Stromal cell of bone marrow (primary cell): Measurements from ENCODE around the gene NRXN2.

Experiments
- DNase-seq: peaks from one replicate; pipeline ENCODE4 v3.0.0-alpha.2; 2012; ENCODE audit warnings: low read depth

The NRXN2 gene

GRCh38 chr11:64698427-64698826 lies 24.6 kb downstream of the NRXN2 start:
- no peak for DNase-seq

GRCh38 chr11:64697663-64698375 lies 25.2 kb downstream of the NRXN2 start:
- no peak for DNase-seq

- no peak for DNase-seq
Measured at GRCh38 chr11:64696045-64696444, 27.0 kb downstream of the NRXN2 start.

DNA sequence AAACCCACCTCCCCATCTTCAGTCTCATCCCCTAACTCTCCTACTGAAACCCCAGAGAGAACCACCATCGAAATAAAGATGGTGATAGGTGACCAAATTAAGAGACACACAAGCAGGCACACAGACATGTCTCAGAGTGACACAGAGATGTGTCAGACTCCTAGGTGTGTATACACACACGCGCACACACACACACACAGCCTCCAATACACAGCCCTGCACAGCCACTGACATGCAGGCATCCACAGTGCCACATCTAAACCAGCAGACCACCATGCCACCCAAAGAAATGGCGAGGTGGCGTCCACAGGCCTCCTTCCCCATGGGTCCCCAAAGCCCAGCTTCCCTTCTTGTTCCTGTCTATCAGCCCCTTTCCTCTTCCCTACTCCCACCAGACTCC lies 27.4 kb downstream of the NRXN2 start:
- DNase-seq = no peak

GRCh38 chr11:64694821-64695365 lies 28.1 kb downstream of the NRXN2 start:
- no peak for DNase-seq

DNA sequence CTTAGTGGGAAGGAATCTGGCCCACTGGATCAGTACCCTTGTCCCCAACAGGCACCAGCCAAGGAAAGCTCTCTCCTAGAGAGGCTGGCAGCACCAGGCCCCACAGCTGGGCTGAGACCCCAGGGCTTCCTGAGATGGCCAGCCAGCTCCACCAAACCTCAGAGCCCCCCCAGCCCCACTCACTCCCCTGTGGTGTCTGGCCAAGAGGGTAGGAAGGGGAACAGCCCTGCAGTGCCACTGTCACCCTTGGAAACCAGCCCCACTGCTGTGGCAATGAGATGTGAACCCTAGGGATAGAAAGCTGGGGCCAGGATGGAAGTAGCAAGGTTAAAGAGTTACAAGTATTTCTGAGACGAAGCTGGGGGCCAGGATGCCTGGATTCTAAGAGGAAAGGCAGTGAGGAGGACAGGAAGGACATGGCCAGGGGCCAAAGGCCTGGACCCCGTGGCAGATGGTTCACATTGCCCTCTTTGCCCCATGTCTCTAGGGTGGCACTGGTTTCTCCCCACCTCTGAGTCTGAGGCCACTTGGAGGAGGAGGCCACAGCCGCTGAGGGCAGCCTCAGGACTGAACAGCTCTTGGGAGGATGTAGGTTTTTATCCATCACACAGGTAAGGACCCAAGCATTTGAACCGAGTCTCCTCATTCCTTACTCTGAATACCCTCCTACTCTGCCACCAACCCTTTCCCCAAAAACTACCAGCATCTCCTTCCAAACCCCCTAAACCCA lies 28.8 kb downstream of the NRXN2 start:
- DNase-seq = no peak

GRCh38 chr11:64692764-64693331 lies 30.1 kb downstream of the NRXN2 start:
- DNase-seq = no peak

DNA sequence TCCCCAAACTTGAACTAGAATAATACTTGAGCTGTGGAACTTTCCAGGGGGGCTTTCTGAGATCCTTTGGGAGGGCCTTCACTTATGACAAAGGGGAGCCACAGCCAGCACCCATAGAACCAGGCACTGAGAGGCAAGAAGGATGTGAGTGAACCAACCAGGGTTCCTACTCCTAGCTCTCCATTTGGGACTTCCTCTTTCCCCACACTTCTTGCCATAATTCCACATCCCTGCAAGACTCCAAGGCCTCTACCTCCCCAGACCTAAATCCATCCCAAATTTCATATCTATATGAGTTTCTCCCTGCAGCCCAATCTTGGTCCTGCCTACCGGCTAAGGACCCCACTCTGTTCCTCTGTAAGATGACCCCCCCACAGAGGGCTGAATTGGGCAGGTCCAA lies 31.5 kb downstream of the NRXN2 start:
- no peak for DNase-seq

GRCh38 chr11:64690235-64690634 lies 32.8 kb downstream of the NRXN2 start:
- DNase-seq = no peak

DNA sequence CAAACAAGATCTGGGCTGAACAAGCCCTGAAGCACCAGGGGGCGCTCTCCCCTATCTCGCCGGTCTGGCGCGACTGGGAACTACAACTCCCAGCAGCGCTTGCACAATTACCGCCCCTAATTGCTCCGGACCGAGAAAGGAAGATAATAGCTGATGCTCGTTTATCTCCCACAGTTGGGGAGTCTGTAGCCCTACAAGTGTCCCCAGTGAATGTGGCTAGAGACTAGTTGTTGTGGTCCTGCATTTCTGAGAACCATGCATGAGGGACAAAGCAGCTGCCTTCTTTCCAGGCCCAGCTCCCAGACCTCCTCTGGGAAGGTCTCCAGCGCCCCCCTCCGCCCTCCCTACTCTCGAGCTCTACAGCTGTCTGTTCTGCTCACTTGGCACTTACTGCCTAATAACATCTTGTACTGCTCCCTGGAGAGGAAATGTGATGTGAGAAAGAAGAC lies 34.4 kb downstream of the NRXN2 start:
- peak; percentile 67 for DNase-seq

- DNase-seq = no peak
Measured at GRCh38 chr11:64687643-64688533, 35.1 kb downstream of the NRXN2 start.

GRCh38 chr11:64687204-64687603 lies 35.8 kb downstream of the NRXN2 start:
- DNase-seq = no peak

DNA sequence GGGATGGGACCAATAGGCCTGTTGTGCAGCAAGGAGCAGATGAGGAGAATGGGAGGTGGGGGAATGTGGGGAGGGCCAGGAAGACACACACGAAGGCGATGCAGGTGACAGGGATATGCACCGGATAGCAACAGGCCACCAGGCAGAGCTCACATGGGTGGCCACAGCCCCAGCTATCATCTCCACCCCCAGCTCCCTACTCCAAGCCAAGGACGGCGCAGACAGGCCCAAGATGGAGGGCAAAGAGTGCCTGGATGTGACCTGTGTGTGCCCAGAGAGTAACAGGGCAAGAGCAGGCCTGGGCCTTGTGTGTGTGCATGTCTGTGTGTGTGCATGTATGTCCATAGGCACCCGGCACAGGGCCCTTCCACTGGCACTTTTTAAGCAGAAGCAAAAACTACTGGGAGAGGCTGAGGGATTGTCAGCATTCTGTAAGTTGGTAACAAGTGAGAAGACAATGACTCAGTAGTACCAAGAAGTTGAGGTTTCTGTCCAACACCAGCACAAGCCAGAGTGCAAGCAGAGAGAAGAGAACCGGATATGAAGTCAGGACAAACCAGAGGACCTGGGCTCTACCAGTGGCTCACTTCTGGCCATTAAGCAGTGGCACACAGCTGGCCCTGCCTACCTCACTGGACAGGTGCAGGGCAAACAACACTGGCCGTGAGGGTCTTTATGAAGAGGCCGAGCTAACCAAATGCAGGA lies 36.4 kb downstream of the NRXN2 start:
- peak; percentile 20 for DNase-seq

GRCh38 chr11:64685536-64685935 lies 37.5 kb downstream of the NRXN2 start:
- DNase-seq = no peak

DNA sequence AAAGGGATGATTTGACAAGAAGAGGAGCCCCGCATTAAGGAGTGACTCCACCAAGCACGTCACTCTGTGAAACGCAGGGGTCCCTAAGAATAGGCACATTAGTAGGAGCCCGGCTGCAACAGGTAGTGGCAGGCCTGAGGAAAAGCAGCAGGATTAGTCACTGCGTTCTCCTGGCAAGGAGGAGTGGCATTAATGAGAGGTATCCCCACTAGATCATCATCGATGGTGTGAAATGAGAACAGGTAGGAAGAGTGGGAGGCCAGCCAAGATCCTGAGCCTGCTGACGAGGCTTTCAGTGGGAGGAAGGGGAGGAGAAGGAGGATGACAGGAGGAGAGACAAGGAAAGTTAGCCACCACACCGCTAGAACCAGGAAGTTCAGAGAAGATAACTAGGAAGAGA lies 38.6 kb downstream of the NRXN2 start:
- DNase-seq = no peak

- no peak for DNase-seq
Measured at GRCh38 chr11:64681171-64681570, 41.8 kb downstream of the NRXN2 start.

GRCh38 chr11:64679846-64680245 lies 43.2 kb downstream of the NRXN2 start:
- DNase-seq = no peak

- DNase-seq = no peak
Measured at GRCh38 chr11:64677441-64678023, 45.5 kb downstream of the NRXN2 start.

- no peak for DNase-seq
Measured at GRCh38 chr11:64676261-64676615, 46.8 kb downstream of the NRXN2 start.

GRCh38 chr11:64675450-64676260 lies 47.3 kb downstream of the NRXN2 start:
- DNase-seq = peak; percentile 90
